ENCODE data around the gene PCYOX1L. TPM values are rescaled to one million over a fixed set of nuclear protein-coding genes. Genes with fewer than 3 reads are reported as not detected.
A peak's percentile ranks its signal among the peaks of the same experiment; 100 is the strongest.

The PCYOX1L gene
- polyA plus RNA-seq, 2 of the 4 experiments (the other 2 are of a cell fraction): 2.1 to 6.7 TPM

- Histone ChIP-seq H3K4me1 (no peaks in the 10 kb centered on the region; the same call in 2 of the 3 replicates), H3K4me2 (no peak overlapping the region), H3K9me3 (no peaks in the 10 kb centered on the region), H3K27ac (peak overlapping the region in 1 of 2 experiments; percentile 68; a peak in 2 of 6 replicates), H3K4me3 (no peak overlapping the region)
- POLR2A ChIA-PET: interaction anchor here (0.6 kb wide), 1 partner anchor 22 kb away, joined by 3 read pairs; no protein-coding TSS in a partner anchor
- no peak for DNase-seq (ENCODE audit: low read depth in 1 of 2, low spot score in 1 of 2)
- CTCF ChIA-PET: interaction anchor here (0.6 to 44.9 kb wide), 25 partner anchors 10 to 640 kb away, joined by 3 to 1709 read pairs (median 4); partner anchors contain the start of genes CSNK1A1, GRPEL2 and PCYOX1L
- no peak for ATAC-seq
- TF ChIP-seq TFCP2L1 (CRISPR knock-in tag; IDR thresholded peaks at IDR 0.05): no peak
- no peak for TF ChIP-seq NR3C1 (IDR thresholded peaks at IDR 0.05)
- no peak for TF ChIP-seq CEBPB (IDR thresholded peaks at IDR 0.05)
- no peak for TF ChIP-seq ZNF302 (CRISPR knock-in tag; IDR thresholded peaks at IDR 0.05)
- TF ChIP-seq SMC3 (IDR thresholded peaks at IDR 0.05): no peak
- no peak for TF ChIP-seq NPAS2 (CRISPR knock-in tag; IDR thresholded peaks at IDR 0.05; ENCODE audit: borderline replicate concordance)
- no peak for TF ChIP-seq HMGXB4 (CRISPR knock-in tag; IDR thresholded peaks at IDR 0.05; ENCODE audit: borderline replicate concordance)
- TF ChIP-seq GATA3 (IDR thresholded peaks at IDR 0.05; ENCODE audit: borderline replicate concordance): no peak
- TF ChIP-seq MAX (IDR thresholded peaks at IDR 0.05): no peak
- TF ChIP-seq HDAC2 (IDR thresholded peaks at IDR 0.05): no peak
- no peak for TF ChIP-seq HEYL (CRISPR knock-in tag; IDR thresholded peaks at IDR 0.05)
- no peak for TF ChIP-seq JUN (IDR thresholded peaks at IDR 0.05)
- TF ChIP-seq NFE2L2 (conservative IDR thresholded peaks at IDR 0.05; ENCODE audit: low read length): no peak
- TF ChIP-seq ATOH8 (CRISPR knock-in tag; IDR thresholded peaks at IDR 0.05; ENCODE audit: low read depth): no peak
- no peak for TF ChIP-seq KDM1A (IDR thresholded peaks at IDR 0.05; ENCODE audit: low read depth)
- TF ChIP-seq JUNB (IDR thresholded peaks at IDR 0.05): no peak
- no peak for FAIRE-seq
- 82% methylated on average over 12 of the region's 12 CpGs for WGBS (ENCODE audit: missing lambda C conversion rate)
These were observed 24.8 kb downstream of the PCYOX1L start for GRCh38 chr5:149382517-149383220.

- ATAC-seq (no peak), DNase-seq (ENCODE audit: low read depth in 1 of 2, low spot score in 1 of 2) (no peak), FAIRE-seq (no peak)
- WGBS (ENCODE audit: missing lambda C conversion rate): 84% methylated on average over 9 of the region's 9 CpGs
- TF ChIP-seq MYC (IDR thresholded peaks at IDR 0.05; ENCODE audit: borderline replicate concordance, low read length) (no peak), FOSB (CRISPR knock-in tag; IDR thresholded peaks at IDR 0.05) (no peak)
- H3K4me3 ChIP-seq: no peak overlapping the region
- no peak overlapping the region; a peak in 1 of 6 replicates for H3K27ac ChIP-seq
- no peak overlapping the region for H3K4me2 ChIP-seq
- POLR2A ChIA-PET: no interaction called here
- H3K9me3 ChIP-seq: no peaks in the 10 kb centered on the region
- H3K4me1 ChIP-seq: no peaks in the 10 kb centered on the region; the same call in 2 of the 3 replicates
- CTCF ChIA-PET: interaction anchor here (1.5 to 44.9 kb wide), 7 partner anchors 10 to 235 kb away, joined by 4 to 1709 read pairs (median 58); partner anchors contain the start of gene CSNK1A1
These were observed 25.6 kb downstream of the PCYOX1L start for GRCh38 chr5:149383399-149383798.

- no peak for TF ChIP-seq CHD4 (IDR thresholded peaks at IDR 0.05; ENCODE audit: borderline replicate concordance)
- no peak for TF ChIP-seq PBX3 (IDR thresholded peaks at IDR 0.05)
- no peak for TF ChIP-seq RNF2 (IDR thresholded peaks at IDR 0.05; ENCODE audit: borderline replicate concordance, low read depth)
- TF ChIP-seq RAD21 (conservative IDR thresholded peaks at IDR 0.05 in 1 of 2, IDR thresholded peaks at IDR 0.05 in 1 of 2): no peak
- no peak for TF ChIP-seq TFCP2L1 (CRISPR knock-in tag; IDR thresholded peaks at IDR 0.05)
- no peak for TF ChIP-seq CEBPB (IDR thresholded peaks at IDR 0.05)
- no peak for TF ChIP-seq POLR2A (IDR thresholded peaks at IDR 0.05; ENCODE audit: low read length)
- TF ChIP-seq HOXB5 (CRISPR knock-in tag; IDR thresholded peaks at IDR 0.05): no peak
- no peak for TF ChIP-seq CBX8 (IDR thresholded peaks at IDR 0.05)
- TF ChIP-seq FOSB (CRISPR knock-in tag; IDR thresholded peaks at IDR 0.05): no peak
- TF ChIP-seq MAZ (IDR thresholded peaks at IDR 0.05; ENCODE audit: borderline replicate concordance, low read depth, low read length): no peak
- Histone ChIP-seq H3K9me3 (no peaks in the 10 kb centered on the region), H3K4me2 (no peak overlapping the region), H3K4me1 (no peaks in the 10 kb centered on the region; the same call in 2 of the 3 replicates), H3K27ac (no peak overlapping the region), H3K4me3 (no peak overlapping the region)
- DNase-seq (ENCODE audit: low read depth in 1 of 2, low spot score in 1 of 2) (no peak), ATAC-seq (no peak), FAIRE-seq (no peak)
- ChIA-PET CTCF (interaction anchor here (1.0 to 44.9 kb wide), 7 partner anchors 9 to 179 kb away, joined by 3 to 1709 read pairs (median 5); no protein-coding TSS in a partner anchor), POLR2A (no interaction called here)
- WGBS (ENCODE audit: missing lambda C conversion rate): 70% methylated on average over 5 of the region's 5 CpGs
These were observed 28.3 kb downstream of the PCYOX1L start for GRCh38 chr5:149386166-149386565.
